H9 (cell line): ENCODE data around the gene SEMA4A. TPM values are rescaled to one million over a fixed set of nuclear protein-coding genes. Genes with fewer than 3 reads are reported as not detected.

Source experiments
- DNase-seq: peaks from one replicate; pipeline ENCODE4 v3.0.0-alpha.2; 2017
- H2AFZ ChIP-seq: one replicate; pipeline ENCODE4 v1.6.1; 2013; ENCODE audit warnings: mild to moderate bottlenecking, low read length, control low read depth, moderate library complexity
- H2AK5ac ChIP-seq: 2 replicates; pipeline ENCODE4 v1.6.1; 2013; ENCODE audit warnings: low read length, control low read depth, mixed read lengths; ENCODE audit not compliant: insufficient read length
- H2BK120ac ChIP-seq: one replicate; pipeline ENCODE4 v1.6.1; 2013; ENCODE audit warnings: low read depth, mild to moderate bottlenecking, low read length, control low read depth, inconsistent platforms; ENCODE audit not compliant: poor library complexity, severe bottlenecking
- H2BK12ac ChIP-seq: 2 replicates; pipeline ENCODE4 v1.6.1; 2013; ENCODE audit warnings: low read length, control low read depth, mixed read lengths, low read depth; ENCODE audit not compliant: insufficient read length
- H2BK15ac ChIP-seq: 2 replicates; pipeline ENCODE4 v1.6.1; 2013; ENCODE audit warnings: low read depth, low read length, control low read depth
- H2BK20ac ChIP-seq: one replicate; pipeline ENCODE4 v1.6.1; 2013; ENCODE audit warnings: low read depth, mild to moderate bottlenecking, low read length, control low read depth, inconsistent platforms; ENCODE audit not compliant: poor library complexity, severe bottlenecking
- H2BK5ac ChIP-seq: 2 replicates; pipeline ENCODE4 v1.6.1; 2013; ENCODE audit warnings: low read length, control low read depth, mixed read lengths; ENCODE audit not compliant: insufficient read length
- H3K14ac ChIP-seq: 2 replicates; pipeline ENCODE4 v1.6.1; 2013; ENCODE audit warnings: low read length, control low read depth; ENCODE audit not compliant: insufficient read depth
- H3K18ac ChIP-seq: 2 replicates; pipeline ENCODE4 v1.6.1; 2013; ENCODE audit warnings: low read depth, mild to moderate bottlenecking, mixed read lengths, low read length, control low read depth; ENCODE audit not compliant: insufficient read length
- H3K23ac ChIP-seq: 2 replicates; pipeline ENCODE4 v1.6.1; 2013; ENCODE audit warnings: low read length, control low read depth, mixed read lengths, low read depth; ENCODE audit not compliant: insufficient read length
- H3K23me2 ChIP-seq: 2 replicates; pipeline ENCODE4 v1.6.1; 2013; ENCODE audit warnings: low read depth, mild to moderate bottlenecking, mixed read lengths, low read length, control low read depth; ENCODE audit not compliant: insufficient read length, poor library complexity, severe bottlenecking
- H3K27ac ChIP-seq: 2 replicates; pipeline ENCODE4 v1.5.1; 2013; ENCODE audit warnings: low read length, control low read depth, mixed read lengths, low read depth; ENCODE audit not compliant: insufficient read length
- H3K27me3 ChIP-seq: 2 replicates; pipeline ENCODE4 v1.6.1; 2013; ENCODE audit warnings: low read length, control low read depth, inconsistent platforms; ENCODE audit not compliant: insufficient read depth
- H3K4ac ChIP-seq: 2 replicates; pipeline ENCODE4 v1.6.1; 2013; ENCODE audit warnings: low read depth, mild to moderate bottlenecking, control low read depth, inconsistent platforms, low read length, moderate library complexity
- H3K4me1 ChIP-seq: 2 replicates; pipeline ENCODE4 v1.6.1; 2013; ENCODE audit warnings: low read length, control low read depth, inconsistent platforms; ENCODE audit not compliant: insufficient read depth
- H3K4me2 ChIP-seq: 2 replicates; pipeline ENCODE4 v1.6.1; 2013; ENCODE audit warnings: low read length, control low read depth, mixed read lengths; ENCODE audit not compliant: insufficient read length, insufficient read depth
- H3K56ac ChIP-seq: 2 replicates; pipeline ENCODE4 v1.6.1; 2013; ENCODE audit warnings: low read depth, mild to moderate bottlenecking, mixed read lengths, low read length, control low read depth; ENCODE audit not compliant: insufficient read length
- H3K79me1 ChIP-seq: 2 replicates; pipeline ENCODE4 v1.6.1; 2013; ENCODE audit warnings: low read depth, mild to moderate bottlenecking, moderate library complexity, low read length, control low read depth, inconsistent platforms; ENCODE audit not compliant: insufficient read depth, poor library complexity, severe bottlenecking
- H3K79me2 ChIP-seq: 2 replicates; pipeline ENCODE4 v1.6.1; 2013; ENCODE audit warnings: low read length, control low read depth, inconsistent platforms; ENCODE audit not compliant: insufficient read depth
- H3K9ac ChIP-seq: 2 replicates; pipeline ENCODE4 v1.6.1; 2013; ENCODE audit warnings: low read length, control low read depth, mixed read lengths; ENCODE audit not compliant: insufficient read length; ENCODE audit errors: extremely low read depth
- H3K9me3 ChIP-seq: one replicate; pipeline ENCODE4 v1.6.1; 2013; ENCODE audit warnings: low read depth, low read length, inconsistent platforms; ENCODE audit not compliant: control insufficient read depth
- H3T11ph ChIP-seq: one replicate; pipeline ENCODE4 v1.6.1; 2013; ENCODE audit warnings: mild to moderate bottlenecking, low read length, control low read depth, inconsistent platforms
- H4K20me1 ChIP-seq: one replicate; pipeline ENCODE4 v1.6.1; 2013; ENCODE audit not compliant: control insufficient read depth, insufficient read length, insufficient read depth
- H4K5ac ChIP-seq: 2 replicates; pipeline ENCODE4 v1.6.1; 2013; ENCODE audit warnings: low read depth, mild to moderate bottlenecking, mixed read lengths, low read length, control low read depth; ENCODE audit not compliant: insufficient read length
- H4K8ac ChIP-seq: replicated peaks from 2 replicates; pipeline ENCODE4 v1.6.1; 2013; ENCODE audit warnings: low read length, control low read depth, mixed read lengths, low read depth; ENCODE audit not compliant: insufficient read length
- H4K91ac ChIP-seq: 2 replicates; pipeline ENCODE4 v1.6.1; 2013; ENCODE audit warnings: low read depth, mild to moderate bottlenecking, moderate library complexity, mixed read lengths, low read length, control low read depth; ENCODE audit not compliant: insufficient read length
- H3K27ac Mint-ChIP-seq, 3 experiments: 2 replicates in 2 of 3; 3 replicates in 1 of 3; pipeline ENCODE4 v1.8.0; 2020 to 2021; ENCODE audit warnings: mixed read lengths in 3 of 3, mild to moderate bottlenecking in 1 of 3, moderate library complexity in 1 of 3
- H3K27me3 Mint-ChIP-seq: 2 replicates; pipeline ENCODE4 v1.8.0; 2021; ENCODE audit warnings: low read depth, mild to moderate bottlenecking, moderate library complexity, mixed read lengths
- H3K36me3 Mint-ChIP-seq, 3 experiments: 2 replicates in 2 of 3; 3 replicates in 1 of 3; pipeline ENCODE4 v1.8.0; 2020 to 2021; ENCODE audit warnings: low read depth in 3 of 3, mixed read lengths in 3 of 3; ENCODE audit not compliant: insufficient read depth in 1 of 3
- H3K4me1 Mint-ChIP-seq, 2 experiments: 2 replicates each; pipeline ENCODE4 v1.8.0; 2020; ENCODE audit warnings: mixed read lengths in 2 of 2
- H3K4me3 Mint-ChIP-seq, 2 experiments: 2 replicates in 1 of 2; 3 replicates in 1 of 2; pipeline ENCODE4 v1.8.0; 2020 to 2021; ENCODE audit warnings: mild to moderate bottlenecking in 2 of 2, mixed read lengths in 2 of 2, moderate library complexity in 1 of 2
- H3K9me3 Mint-ChIP-seq, 2 experiments: 2 replicates in 1 of 2; 3 replicates in 1 of 2; pipeline ENCODE4 v1.8.0; 2020; ENCODE audit warnings: mild to moderate bottlenecking in 2 of 2, mixed read lengths in 2 of 2, moderate library complexity in 1 of 2
- WGBS: extraction: QIAGEN DNeasy Blood & Tissue Kit; methylation state at CpG from one replicate; pipeline ENCODE4 v1.1.7; 2013; ENCODE audit warnings: missing lambda C conversion rate, low lambda C conversion rate, mixed read lengths; ENCODE audit not compliant: insufficient read length; ENCODE audit errors: extremely low coverage; 5-methylcytosine and 5-hydroxymethylcytosine counted together
- total RNA-seq: library from RNA; stranded (reverse); gene quantifications from 2 replicates; pipeline ENCODE4 v1.2.1, GENCODE V29; 2021
- TF ChIP-seq, protein P1 (sequence below): fragments of 200-600 bp; sonication (generic); conservative IDR thresholded peaks from 3 replicates; pipeline ENCODE4 v1.8.0; 2021; ENCODE audit warnings: antibody characterized with exemption, mild to moderate bottlenecking

Gene SEMA4A
- total RNA-seq, 1 experiment from 2014 or later = 11.1 TPM

DNA sequence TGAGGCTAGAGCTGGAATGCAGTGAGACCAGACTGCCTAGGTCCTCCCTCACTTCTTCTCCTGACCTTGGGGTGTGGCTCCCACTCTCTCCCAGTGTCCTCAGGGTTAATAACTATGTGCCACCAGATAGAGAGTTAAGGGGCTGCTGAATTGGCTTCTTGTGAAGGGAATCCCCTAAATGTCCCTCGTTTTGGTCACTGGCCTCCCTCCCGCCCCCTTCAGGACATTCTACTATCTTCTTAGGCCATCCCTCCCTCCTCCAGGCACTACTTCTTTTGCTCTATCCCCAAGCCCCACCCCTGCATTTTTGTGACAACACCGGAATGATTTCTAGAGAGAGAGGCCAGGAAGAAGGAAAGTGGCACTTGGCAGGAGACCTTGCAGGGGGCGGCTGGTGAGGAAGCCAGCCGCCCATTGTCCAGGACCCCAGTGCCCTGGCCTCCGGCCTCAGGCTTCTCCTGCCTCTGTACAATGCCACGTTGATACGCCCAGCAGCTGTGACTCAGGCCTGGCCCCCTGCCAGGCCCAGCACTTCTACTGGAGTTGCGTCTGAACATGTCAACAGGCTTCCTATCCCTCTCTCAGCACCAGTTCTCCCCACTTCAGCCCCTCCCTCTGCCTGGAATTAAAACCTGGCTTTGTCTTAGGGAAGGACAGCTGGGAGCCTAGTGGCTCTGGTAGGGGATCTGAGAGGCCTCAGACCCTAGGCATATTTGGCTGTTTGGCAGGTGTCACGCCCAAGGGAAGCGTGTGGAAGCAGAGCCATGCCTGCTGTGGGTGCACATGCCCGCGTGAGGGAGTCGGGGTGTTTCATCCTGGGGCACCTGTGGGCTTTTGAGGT is 29.8 kb upstream of the SEMA4A start:
- no peak overlapping the region for H2BK12ac ChIP-seq
- H3K23ac ChIP-seq = no peak overlapping the region
- no peak overlapping the region for H2BK15ac ChIP-seq
- Mint-ChIP-seq H3K27me3 (no peaks in the 10 kb centered on the region), H3K9me3 (no peaks in the 10 kb centered on the region), H3K36me3 (peaks cover 0 to 12% (median 5%) of the 10 kb centered on the region in 3 experiments; a peak in 4 of 7 replicates), H3K4me3 (peak overlapping the region; percentile 14 to 36), H3K27ac (peak overlapping the region; percentile 87 to 98 (median 93); a peak in 6 of 7 replicates), H3K4me1 (peaks cover 55 to 64% of the 10 kb centered on the region in 2 experiments)
- peak overlapping the region; percentile 54; the same call in 1 of the 2 replicates for H3K14ac ChIP-seq
- H3K79me1 ChIP-seq = no peaks in the 10 kb centered on the region
- peak overlapping the region; percentile 85 for H3K18ac ChIP-seq
- H3K4me2 ChIP-seq = peak overlapping the region; percentile 17
- H2AK5ac ChIP-seq = no peak overlapping the region
- H3K23me2 ChIP-seq = no peaks in the 10 kb centered on the region
- no peak overlapping the region for H4K8ac ChIP-seq
- H3K4me1 ChIP-seq = peaks cover 9% of the 10 kb centered on the region; the same call in 1 of the 2 replicates
- H4K5ac ChIP-seq = no peak overlapping the region
- no peaks in the 10 kb centered on the region for H3K27me3 ChIP-seq
- peak; percentile 94 for DNase-seq
- no CpG with 5 or more reads among the region's 14 CpGs for whole genome bisulfite sequencing
- H3K9me3 ChIP-seq = no peaks in the 10 kb centered on the region
- H2BK20ac ChIP-seq = no peak overlapping the region
- no peak overlapping the region for H3K56ac ChIP-seq
- TF ChIP-seq, protein P1, sequence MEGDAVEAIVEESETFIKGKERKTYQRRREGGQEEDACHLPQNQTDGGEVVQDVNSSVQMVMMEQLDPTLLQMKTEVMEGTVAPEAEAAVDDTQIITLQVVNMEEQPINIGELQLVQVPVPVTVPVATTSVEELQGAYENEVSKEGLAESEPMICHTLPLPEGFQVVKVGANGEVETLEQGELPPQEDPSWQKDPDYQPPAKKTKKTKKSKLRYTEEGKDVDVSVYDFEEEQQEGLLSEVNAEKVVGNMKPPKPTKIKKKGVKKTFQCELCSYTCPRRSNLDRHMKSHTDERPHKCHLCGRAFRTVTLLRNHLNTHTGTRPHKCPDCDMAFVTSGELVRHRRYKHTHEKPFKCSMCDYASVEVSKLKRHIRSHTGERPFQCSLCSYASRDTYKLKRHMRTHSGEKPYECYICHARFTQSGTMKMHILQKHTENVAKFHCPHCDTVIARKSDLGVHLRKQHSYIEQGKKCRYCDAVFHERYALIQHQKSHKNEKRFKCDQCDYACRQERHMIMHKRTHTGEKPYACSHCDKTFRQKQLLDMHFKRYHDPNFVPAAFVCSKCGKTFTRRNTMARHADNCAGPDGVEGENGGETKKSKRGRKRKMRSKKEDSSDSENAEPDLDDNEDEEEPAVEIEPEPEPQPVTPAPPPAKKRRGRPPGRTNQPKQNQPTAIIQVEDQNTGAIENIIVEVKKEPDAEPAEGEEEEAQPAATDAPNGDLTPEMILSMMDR = peak; percentile 67; the same call in 2 of the 3 replicates
- peak overlapping the region; percentile 71 for H3K27ac ChIP-seq
- H2BK120ac ChIP-seq = no peak overlapping the region
- H2BK5ac ChIP-seq = no peak overlapping the region
- H3K79me2 ChIP-seq = no peaks in the 10 kb centered on the region
- no peak overlapping the region for H3K9ac ChIP-seq
- no peak overlapping the region for H3T11ph ChIP-seq
- H4K91ac ChIP-seq = no peak overlapping the region
- no peaks in the 10 kb centered on the region for H4K20me1 ChIP-seq
- no peak overlapping the region for H2AFZ ChIP-seq
- no peak overlapping the region for H3K4ac ChIP-seq
